ENCODE results near the gene ALG9.
"Not testable (repeated sequence)": the region's sequence is repeated elsewhere in the genome, so short reads cannot be mapped to it uniquely, and the experiment has no call there.

ALG9 gene

GRCh38 chr11:111909378-111909777 is 38.0 kb upstream of the ALG9 start:
- DNase-seq (ENCODE audit: low spot score), result no peak
- no peak for TF ChIP-seq CTCF (IDR thresholded peaks at IDR 0.05; ENCODE audit: borderline replicate concordance, control extremely low read depth, extremely low read depth, insufficient read depth, missing control alignments)
- in situ Hi-C loops (cut with MboI; ENCODE audit: low sequenced_read_pairs, unreplicated experiment), result no loop called here

GRCh38 chr11:111908639-111909305 is 37.4 kb upstream of the ALG9 start:
- in situ Hi-C loops (cut with MboI; ENCODE audit: low sequenced_read_pairs, unreplicated experiment), result no loop called here
- TF ChIP-seq CTCF (IDR thresholded peaks at IDR 0.05; ENCODE audit: borderline replicate concordance, control extremely low read depth, extremely low read depth, insufficient read depth, missing control alignments), result no peak
- DNase-seq (ENCODE audit: low spot score), result no peak

- in situ Hi-C loops (cut with MboI; ENCODE audit: low sequenced_read_pairs, unreplicated experiment), result no loop called here
- DNase-seq (ENCODE audit: low spot score), result no peak
- TF ChIP-seq CTCF (IDR thresholded peaks at IDR 0.05; ENCODE audit: borderline replicate concordance, control extremely low read depth, extremely low read depth, insufficient read depth, missing control alignments), result no peak
Measured at GRCh38 chr11:111906680-111907079, 35.3 kb upstream of the ALG9 start.

- TF ChIP-seq CTCF (IDR thresholded peaks at IDR 0.05; ENCODE audit: borderline replicate concordance, control extremely low read depth, extremely low read depth, insufficient read depth, missing control alignments), result no peak
- no peak for DNase-seq (ENCODE audit: low spot score)
- in situ Hi-C loops (cut with MboI; ENCODE audit: low sequenced_read_pairs, unreplicated experiment), result no loop called here
Measured at GRCh38 chr11:111905411-111905810, 34.0 kb upstream of the ALG9 start.

GRCh38 chr11:111886844-111887243 is 15.5 kb upstream of the ALG9 start:
- in situ Hi-C loops (cut with MboI; ENCODE audit: low sequenced_read_pairs, unreplicated experiment), result no loop called here
- DNase-seq (ENCODE audit: low spot score), result no peak
- TF ChIP-seq CTCF (IDR thresholded peaks at IDR 0.05; ENCODE audit: borderline replicate concordance, control extremely low read depth, extremely low read depth, insufficient read depth, missing control alignments), result no peak

- no peak for DNase-seq (ENCODE audit: low spot score)
- in situ Hi-C loops (cut with MboI; ENCODE audit: low sequenced_read_pairs, unreplicated experiment), result no loop called here
- no peak for TF ChIP-seq CTCF (IDR thresholded peaks at IDR 0.05; ENCODE audit: borderline replicate concordance, control extremely low read depth, extremely low read depth, insufficient read depth, missing control alignments)
Measured at GRCh38 chr11:111886032-111886431, 14.7 kb upstream of the ALG9 start.

GRCh38 chr11:111885053-111885452 is 13.7 kb upstream of the ALG9 start:
- DNase-seq (ENCODE audit: low spot score); in situ Hi-C loops (cut with MboI; ENCODE audit: low sequenced_read_pairs, unreplicated experiment): not testable (repeated sequence)

All from GM13976 (cell line).